ENCODE data around the gene NXPE3. TPM values are rescaled to one million over a fixed set of nuclear protein-coding genes. Genes with fewer than 3 reads are reported as not detected.

The NXPE3 gene
- total RNA-seq, 1 experiment from 2014 or later = 15.9 TPM

DNA sequence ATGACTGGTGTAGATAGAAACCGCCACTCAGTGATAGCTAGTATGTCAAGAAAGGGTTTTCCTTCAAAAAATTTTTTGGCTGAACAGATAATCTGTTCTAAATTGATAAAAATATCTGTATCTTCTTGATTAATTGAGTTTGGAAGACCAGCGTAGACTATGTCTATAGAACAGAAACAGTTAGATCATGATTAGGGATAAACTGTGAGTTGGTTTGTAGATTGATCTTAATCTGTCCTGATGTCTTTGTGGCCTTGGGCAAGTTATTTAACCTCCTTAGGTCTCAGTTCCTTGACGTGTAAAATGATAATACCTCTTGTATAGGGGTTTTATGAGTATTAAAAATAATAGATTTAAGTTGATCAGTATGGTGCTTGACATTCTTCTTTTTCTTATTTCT, 75.0 kb downstream of the NXPE3 start:
- peaks cover 15% of the 10 kb centered on the region; the same call in 1 of the 2 replicates for H3K79me2 ChIP-seq (ENCODE audit: insufficient read depth, low read length)
- Mint-ChIP-seq H3K27me3 (ENCODE audit: low read depth) (no peaks in the 10 kb centered on the region; the same call in 1 of the 2 replicates), H3K9me3 (no peaks in the 10 kb centered on the region), H3K4me3 (no peak overlapping the region), H3K27ac (no peak overlapping the region), H3K4me1 (peaks cover 15 to 16% of the 10 kb centered on the region in 2 experiments), H3K36me3 (ENCODE audit: insufficient read depth in 1 of 3, low read depth in 3 of 3) (peaks cover 56 to 81% (median 71%) of the 10 kb centered on the region in 3 experiments)
- H2BK15ac ChIP-seq (ENCODE audit: low read depth, low read length) = no peak overlapping the region
- no peaks in the 10 kb centered on the region for H3K79me1 ChIP-seq (ENCODE audit: insufficient read depth, low read depth, low read length, poor library complexity, severe bottlenecking)
- no peak overlapping the region for H2BK20ac ChIP-seq (ENCODE audit: low read depth, low read length, poor library complexity, severe bottlenecking)
- H3K4me1 ChIP-seq (ENCODE audit: insufficient read depth, low read length) = no peaks in the 10 kb centered on the region
- no peak overlapping the region for H3K18ac ChIP-seq (ENCODE audit: insufficient read length, low read depth, low read length)
- H2BK120ac ChIP-seq (ENCODE audit: low read depth, low read length, poor library complexity, severe bottlenecking) = no peak overlapping the region
- no peak overlapping the region for H3K14ac ChIP-seq (ENCODE audit: insufficient read depth, low read length)
- H3K9me3 ChIP-seq (ENCODE audit: control insufficient read depth, low read depth, low read length) = no peaks in the 10 kb centered on the region
- H3T11ph ChIP-seq (ENCODE audit: low read length) = no peak overlapping the region
- no peak overlapping the region for H4K5ac ChIP-seq (ENCODE audit: insufficient read length, low read depth, low read length)
- no peak overlapping the region for H3K56ac ChIP-seq (ENCODE audit: insufficient read length, low read depth, low read length)
- no peak overlapping the region for H3K27ac ChIP-seq (ENCODE audit: insufficient read length, low read depth, low read length)
- H4K20me1 ChIP-seq (ENCODE audit: control insufficient read depth, insufficient read depth, insufficient read length) = no peaks in the 10 kb centered on the region
- no CpG with 5 or more reads among the region's 3 CpGs for WGBS (ENCODE audit: extremely low coverage, insufficient read length, low lambda C conversion rate)
- TF ChIP-seq, protein P1, sequence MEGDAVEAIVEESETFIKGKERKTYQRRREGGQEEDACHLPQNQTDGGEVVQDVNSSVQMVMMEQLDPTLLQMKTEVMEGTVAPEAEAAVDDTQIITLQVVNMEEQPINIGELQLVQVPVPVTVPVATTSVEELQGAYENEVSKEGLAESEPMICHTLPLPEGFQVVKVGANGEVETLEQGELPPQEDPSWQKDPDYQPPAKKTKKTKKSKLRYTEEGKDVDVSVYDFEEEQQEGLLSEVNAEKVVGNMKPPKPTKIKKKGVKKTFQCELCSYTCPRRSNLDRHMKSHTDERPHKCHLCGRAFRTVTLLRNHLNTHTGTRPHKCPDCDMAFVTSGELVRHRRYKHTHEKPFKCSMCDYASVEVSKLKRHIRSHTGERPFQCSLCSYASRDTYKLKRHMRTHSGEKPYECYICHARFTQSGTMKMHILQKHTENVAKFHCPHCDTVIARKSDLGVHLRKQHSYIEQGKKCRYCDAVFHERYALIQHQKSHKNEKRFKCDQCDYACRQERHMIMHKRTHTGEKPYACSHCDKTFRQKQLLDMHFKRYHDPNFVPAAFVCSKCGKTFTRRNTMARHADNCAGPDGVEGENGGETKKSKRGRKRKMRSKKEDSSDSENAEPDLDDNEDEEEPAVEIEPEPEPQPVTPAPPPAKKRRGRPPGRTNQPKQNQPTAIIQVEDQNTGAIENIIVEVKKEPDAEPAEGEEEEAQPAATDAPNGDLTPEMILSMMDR (conservative IDR thresholded peaks at IDR 0.05) = no peak
- no peak overlapping the region for H3K4ac ChIP-seq (ENCODE audit: low read depth, low read length)
- no peak overlapping the region for H3K4me2 ChIP-seq (ENCODE audit: insufficient read depth, insufficient read length, low read length)
- H2BK5ac ChIP-seq (ENCODE audit: insufficient read length, low read length) = no peak overlapping the region
- no peak for DNase-seq
- H3K27me3 ChIP-seq (ENCODE audit: insufficient read depth, low read length) = no peaks in the 10 kb centered on the region
- no peak overlapping the region for H4K8ac ChIP-seq (replicated peaks; ENCODE audit: insufficient read length, low read depth, low read length)
- no peak overlapping the region for H2AFZ ChIP-seq (ENCODE audit: low read length)
- no peak overlapping the region for H2AK5ac ChIP-seq (ENCODE audit: insufficient read length, low read length)
- H3K9ac ChIP-seq (ENCODE audit: extremely low read depth, insufficient read length, low read length) = no peak overlapping the region
- no peak overlapping the region for H2BK12ac ChIP-seq (ENCODE audit: insufficient read length, low read depth, low read length)
- H4K91ac ChIP-seq (ENCODE audit: insufficient read length, low read depth, low read length) = no peak overlapping the region
- no peak overlapping the region for H3K23ac ChIP-seq (ENCODE audit: insufficient read length, low read depth, low read length)
- no peaks in the 10 kb centered on the region for H3K23me2 ChIP-seq (ENCODE audit: insufficient read length, low read depth, low read length, poor library complexity, severe bottlenecking)
